PC-3 (cell line): ENCODE data around the gene CARD10. TPM values are rescaled to one million over a fixed set of nuclear protein-coding genes. Genes with fewer than 3 reads are reported as not detected.

Source experiments
- ATAC-seq: fragments of 200-7000 bp; cut with Tn5 transposase; 2 replicates; pipeline ENCODE4 v1.9.1; 2020; ENCODE audit warnings: mild to moderate bottlenecking, moderate library complexity
- BruUV-seq: library from RNA; stranded (reverse); fragments of 400-500 nt; replicated peaks from 2 replicates; lab custom pipeline; 2021; lab: Mats Ljungman, UMichigan
- CTCF ChIA-PET: fragments of 300-600 bp; sonication (Branson Sonifier 250); formaldehyde crosslinking; loops from one replicate; lab custom pipeline; 2022; ENCODE audit warnings: antibody characterized with exemption; lab: Charles Lee
- POLR2A ChIA-PET: fragments of 300-600 bp; sonication (Branson Sonifier 250); formaldehyde crosslinking; loops from one replicate; lab custom pipeline; 2022; ENCODE audit warnings: antibody characterized with exemption; ENCODE audit not compliant: unreplicated experiment; lab: Charles Lee
- DNase-seq: peaks from one replicate; pipeline ENCODE4 v3.0.0-alpha.2; 2015
- H2AFZ ChIP-seq: fragments of 300-600 bp; sonication (generic); 2 replicates; pipeline ENCODE4 v1.6.0; 2016; ENCODE audit warnings: antibody characterized with exemption, low read length
- H3F3A ChIP-seq: fragments of 300-600 bp; sonication (generic); one replicate; pipeline ENCODE4 v1.6.0; 2017; ENCODE audit warnings: antibody characterized with exemption, low read length, control low read depth, mild to moderate bottlenecking; ENCODE audit not compliant: unreplicated experiment
- H3K27ac ChIP-seq: fragments of 300-600 bp; sonication (generic); 2 replicates; pipeline ENCODE4 v1.5.1; 2016; ENCODE audit warnings: mild to moderate bottlenecking, low read length
- H3K27me3 ChIP-seq: fragments of 300-600 bp; sonication (generic); 2 replicates; pipeline ENCODE4 v1.6.1; 2016; ENCODE audit warnings: low read length, mixed read lengths
- H3K36me3 ChIP-seq: fragments of 300-600 bp; sonication (generic); 2 replicates; pipeline ENCODE4 v1.6.1; 2016; ENCODE audit warnings: low read depth, mixed run types, low read length, mixed read lengths
- H3K4me1 ChIP-seq: fragments of 300-600 bp; sonication (generic); 2 replicates; pipeline ENCODE4 v1.5.1; 2016; ENCODE audit warnings: low read length; ENCODE audit not compliant: insufficient read depth
- H3K4me2 ChIP-seq: fragments of 300-600 bp; sonication (generic); 2 replicates; pipeline ENCODE4 v1.6.0; 2016; ENCODE audit warnings: low read length
- H3K4me3 ChIP-seq: fragments of 300-600 bp; sonication (generic); 2 replicates; pipeline ENCODE4 v1.5.1; 2016; ENCODE audit warnings: mild to moderate bottlenecking, low read length, mixed read lengths
- H3K79me2 ChIP-seq: fragments of 300-600 bp; sonication (generic); 2 replicates; pipeline ENCODE4 v1.6.1; 2017; ENCODE audit warnings: low read length, mixed read lengths
- H3K9ac ChIP-seq: fragments of 300-600 bp; sonication (generic); 2 replicates; pipeline ENCODE4 v1.6.0; 2016; ENCODE audit warnings: mild to moderate bottlenecking, low read length
- H3K9me2 ChIP-seq: fragments of 300-600 bp; sonication (generic); replicated peaks from 2 replicates; pipeline ENCODE4 v1.6.1; 2016; ENCODE audit warnings: mixed run types, low read length, mixed read lengths
- H3K9me3 ChIP-seq: fragments of 300-600 bp; sonication (generic); 2 replicates; pipeline ENCODE4 v1.6.1; 2016; ENCODE audit warnings: low read length, mixed read lengths
- H4K20me1 ChIP-seq: fragments of 300-600 bp; sonication (generic); 2 replicates; pipeline ENCODE4 v1.6.1; 2016; ENCODE audit warnings: low read length, mixed read lengths
- EZH2 ChIP-seq: fragments of 300-600 bp; sonication (generic); IDR thresholded peaks from one replicate; pipeline ENCODE4 v1.6.1; 2017; ENCODE audit warnings: antibody characterized with exemption, mild to moderate bottlenecking, low read length; ENCODE audit not compliant: unreplicated experiment
- EZH2phosphoT487 ChIP-seq: fragments of 300-600 bp; sonication (generic); IDR thresholded peaks from 2 replicates; pipeline ENCODE4 v1.6.1; 2018; ENCODE audit warnings: mild to moderate bottlenecking, antibody characterized with exemption, low read length, borderline replicate concordance
- intact Hi-C: fragments of 100-400 bp; cut with micrococcal nuclease; formaldehyde crosslinking; loops from 2 replicates; pipeline ENCODE4 v1.9.0; 2023
- total RNA-seq: library from RNA; depleted of rRNA; stranded (reverse); fragments of >200 nt; gene quantifications from 2 replicates; pipeline ENCODE4 v1.2.3, GENCODE V29; 2014
- TF ChIP-seq, protein P1 (sequence below): fragments of 300-600 bp; sonication (generic); conservative IDR thresholded peaks from 2 replicates; pipeline ENCODE4 v1.5.1; 2017; ENCODE audit warnings: antibody characterized with exemption, low read depth, mild to moderate bottlenecking, low read length

CARD10 gene
- total RNA-seq, 1 experiment from 2014 or later, result 20.7 TPM

DNA sequence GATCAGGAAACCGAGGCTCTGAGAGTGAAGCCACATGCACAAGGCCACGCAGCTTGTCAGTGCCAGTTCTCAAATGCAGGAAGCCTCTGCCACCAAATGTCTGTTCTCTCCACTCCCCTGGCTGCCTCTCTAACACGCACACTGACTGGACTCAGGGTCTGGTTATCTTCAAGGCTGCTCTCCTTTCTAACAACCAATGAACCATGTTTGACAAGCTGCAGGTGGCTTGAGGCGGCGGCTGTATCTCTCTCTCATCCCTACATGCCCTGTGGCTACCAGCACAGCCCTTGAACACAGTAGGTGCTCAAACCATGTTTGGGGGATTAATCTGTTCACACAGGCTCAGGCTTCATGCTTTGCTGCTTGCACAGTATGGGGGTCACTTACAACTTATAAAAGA, 56.8 kb downstream of the CARD10 start:
- no peak overlapping the region for H3K4me3 ChIP-seq
- no peak overlapping the region for H3K27ac ChIP-seq
- no peaks in the 10 kb centered on the region for H3K4me1 ChIP-seq
- no peaks in the 10 kb centered on the region for H4K20me1 ChIP-seq
- TF ChIP-seq, protein P1, sequence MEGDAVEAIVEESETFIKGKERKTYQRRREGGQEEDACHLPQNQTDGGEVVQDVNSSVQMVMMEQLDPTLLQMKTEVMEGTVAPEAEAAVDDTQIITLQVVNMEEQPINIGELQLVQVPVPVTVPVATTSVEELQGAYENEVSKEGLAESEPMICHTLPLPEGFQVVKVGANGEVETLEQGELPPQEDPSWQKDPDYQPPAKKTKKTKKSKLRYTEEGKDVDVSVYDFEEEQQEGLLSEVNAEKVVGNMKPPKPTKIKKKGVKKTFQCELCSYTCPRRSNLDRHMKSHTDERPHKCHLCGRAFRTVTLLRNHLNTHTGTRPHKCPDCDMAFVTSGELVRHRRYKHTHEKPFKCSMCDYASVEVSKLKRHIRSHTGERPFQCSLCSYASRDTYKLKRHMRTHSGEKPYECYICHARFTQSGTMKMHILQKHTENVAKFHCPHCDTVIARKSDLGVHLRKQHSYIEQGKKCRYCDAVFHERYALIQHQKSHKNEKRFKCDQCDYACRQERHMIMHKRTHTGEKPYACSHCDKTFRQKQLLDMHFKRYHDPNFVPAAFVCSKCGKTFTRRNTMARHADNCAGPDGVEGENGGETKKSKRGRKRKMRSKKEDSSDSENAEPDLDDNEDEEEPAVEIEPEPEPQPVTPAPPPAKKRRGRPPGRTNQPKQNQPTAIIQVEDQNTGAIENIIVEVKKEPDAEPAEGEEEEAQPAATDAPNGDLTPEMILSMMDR, result no peak
- no peak for TF ChIP-seq EZH2
- no peak for TF ChIP-seq EZH2phosphoT487
- no peaks in the 10 kb centered on the region for H3K27me3 ChIP-seq
- ATAC-seq (no peak), DNase-seq (no peak)
- H3K9me2 ChIP-seq, result no peaks in the 10 kb centered on the region
- ChIA-PET POLR2A (no interaction called here), CTCF (no interaction called here)
- no peak overlapping the region for H3K4me2 ChIP-seq
- no peaks in the 10 kb centered on the region for H3K79me2 ChIP-seq
- no TSS peak for BruUV-seq
- intact Hi-C loops, result no loop called here
- no peaks in the 10 kb centered on the region for H3K9me3 ChIP-seq
- H3F3A ChIP-seq, result no peaks in the 10 kb centered on the region
- H3K36me3 ChIP-seq, result no peaks in the 10 kb centered on the region
- H3K9ac ChIP-seq, result no peak overlapping the region
- H2AFZ ChIP-seq, result no peak overlapping the region

DNA sequence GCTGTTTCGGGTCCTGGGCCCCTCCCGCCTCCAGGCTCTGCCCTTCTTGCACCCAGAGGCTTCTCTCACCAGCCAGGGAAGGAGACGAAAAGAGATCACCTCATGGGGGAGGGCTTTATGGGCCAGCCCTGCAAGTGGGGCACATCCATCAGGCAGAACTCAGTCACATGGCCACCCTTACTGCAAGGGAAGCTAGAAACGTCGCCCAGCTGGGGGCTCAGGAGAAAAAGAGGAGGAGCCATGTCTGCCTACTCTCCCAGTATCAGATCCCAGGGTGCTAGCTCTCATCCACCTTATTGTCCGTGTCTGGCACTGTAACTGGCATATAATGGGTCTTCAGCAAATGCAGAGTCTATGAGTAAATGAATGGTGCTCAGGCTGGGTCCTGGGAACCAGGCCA, 57.3 kb downstream of the CARD10 start:
- intact Hi-C loops, result no loop called here
- Histone ChIP-seq H2AFZ (no peak overlapping the region), H3K4me1 (no peaks in the 10 kb centered on the region), H3K9me2 (no peaks in the 10 kb centered on the region), H3K36me3 (no peaks in the 10 kb centered on the region; the same call in 1 of the 2 replicates), H3K9me3 (no peaks in the 10 kb centered on the region), H3F3A (no peaks in the 10 kb centered on the region), H4K20me1 (no peaks in the 10 kb centered on the region), H3K27me3 (no peaks in the 10 kb centered on the region), H3K4me2 (no peak overlapping the region), H3K9ac (no peak overlapping the region), H3K27ac (no peak overlapping the region), H3K79me2 (no peaks in the 10 kb centered on the region), H3K4me3 (no peak overlapping the region)
- CTCF ChIA-PET, result no interaction called here
- POLR2A ChIA-PET, result no interaction called here
- no peak for DNase-seq
- ATAC-seq, result no peak
- BruUV-seq, result no TSS peak
- TF ChIP-seq EZH2phosphoT487 (no peak), EZH2 (no peak)
- TF ChIP-seq, protein P1, result no peak

DNA sequence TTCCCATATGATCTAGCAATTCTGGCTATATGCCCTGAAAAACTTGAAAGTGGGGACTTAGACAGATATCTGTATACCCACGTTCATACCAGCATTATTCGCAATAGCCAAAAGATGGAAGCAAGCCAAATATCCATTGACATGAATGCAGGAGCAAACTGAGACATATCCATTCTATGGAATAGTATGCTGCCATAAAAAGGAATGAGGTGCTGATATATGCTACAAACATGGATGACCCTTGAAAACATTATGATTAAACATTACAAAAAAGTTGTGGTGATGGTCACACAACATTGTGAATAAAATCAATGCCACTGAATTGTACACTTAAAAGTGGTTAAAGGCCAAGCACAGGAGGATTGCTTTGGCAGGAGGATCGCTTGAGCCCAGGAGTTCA, 58.5 kb downstream of the CARD10 start:
- DNase-seq (no peak), ATAC-seq (no peak)
- Histone ChIP-seq H3K27ac (no peak overlapping the region), H4K20me1 (no peaks in the 10 kb centered on the region), H3K79me2 (no peaks in the 10 kb centered on the region), H3K9ac (no peak overlapping the region), H3F3A (no peaks in the 10 kb centered on the region), H3K27me3 (no peaks in the 10 kb centered on the region), H3K4me3 (no peak overlapping the region), H3K4me2 (no peak overlapping the region), H2AFZ (no peak overlapping the region), H3K4me1 (peaks cover 8% of the 10 kb centered on the region), H3K9me2 (no peaks in the 10 kb centered on the region), H3K9me3 (no peaks in the 10 kb centered on the region), H3K36me3 (no peaks in the 10 kb centered on the region; the same call in 1 of the 2 replicates)
- BruUV-seq, result no TSS peak
- POLR2A ChIA-PET, result no interaction called here
- intact Hi-C loops, result no loop called here
- CTCF ChIA-PET, result no interaction called here
- TF ChIP-seq, protein P1, result no peak
- TF ChIP-seq EZH2 (no peak), EZH2phosphoT487 (no peak)
